ENCODE results near the gene THOP1. TPM values are rescaled to one million over a fixed set of nuclear protein-coding genes. Genes with fewer than 3 reads are reported as not detected.

The THOP1 gene
- polyA plus RNA-seq, 3 donors = 44.7 to 59.9 (median 59.8) TPM

DNA sequence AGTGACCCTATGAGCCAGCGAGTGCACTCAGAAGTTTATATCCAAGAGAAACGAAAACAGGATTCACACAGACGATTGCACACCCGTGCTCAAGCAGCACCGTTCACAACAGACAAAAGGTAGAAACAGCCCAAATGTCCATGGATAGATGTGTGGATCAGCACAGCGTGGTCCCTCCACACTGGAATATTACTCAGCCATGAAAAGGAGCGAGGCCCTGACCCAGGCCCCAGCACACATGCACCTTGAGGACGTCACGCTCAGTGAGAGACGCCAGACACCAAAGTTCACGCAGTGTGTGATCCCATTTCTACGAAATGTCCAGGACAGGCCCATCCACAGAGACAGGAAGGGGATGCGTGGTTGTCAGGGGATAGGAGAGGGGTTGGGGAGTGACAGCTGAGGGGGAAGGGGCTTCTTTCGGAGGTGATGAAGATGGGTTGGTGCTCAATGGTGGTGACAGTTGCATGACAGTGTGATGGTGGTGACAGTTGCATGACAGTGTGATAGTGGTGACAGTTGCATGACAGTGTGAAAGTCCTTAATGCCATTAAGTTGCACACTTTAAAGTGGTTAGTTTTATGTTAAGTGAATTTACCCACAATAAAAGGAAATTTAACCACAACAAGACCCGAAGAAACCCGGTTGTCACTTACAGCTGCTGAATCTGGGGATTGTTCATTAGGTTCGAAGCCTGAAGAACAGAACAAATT, 26.5 kb upstream of the THOP1 start:
- no peak for DNase-seq (ENCODE audit: extremely low read depth in 1 of 11, low read depth in 9 of 11, low spot score in 4 of 11)

- DNase-seq (ENCODE audit: extremely low read depth in 1 of 11, low read depth in 9 of 11, low spot score in 4 of 11) = no peak
These were observed 25.9 kb upstream of the THOP1 start for GRCh38 chr19:2759362-2759761.

GRCh38 chr19:2759965-2760364, 25.3 kb upstream of the THOP1 start:
- no peak for DNase-seq (ENCODE audit: extremely low read depth in 1 of 11, low read depth in 9 of 11, low spot score in 4 of 11)

DNA sequence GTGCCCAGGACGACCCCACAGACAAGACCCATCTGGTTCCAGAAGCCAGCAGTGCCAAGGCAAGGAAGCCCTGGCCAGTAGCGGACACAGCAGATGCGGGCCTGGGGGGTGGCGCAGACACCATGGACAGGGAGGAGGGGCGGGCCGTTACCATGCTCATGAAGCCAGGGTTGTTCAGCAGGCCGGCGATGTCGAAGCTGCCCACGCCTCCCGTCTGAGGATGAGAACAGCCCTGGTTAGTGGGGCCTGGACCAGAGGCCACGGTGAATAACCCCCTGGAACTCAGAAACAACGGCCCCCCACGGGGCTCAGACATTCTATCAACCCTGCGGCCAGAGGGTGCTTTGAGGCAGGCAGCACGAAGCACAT, 24.0 kb upstream of the THOP1 start:
- DNase-seq (ENCODE audit: extremely low read depth in 1 of 11, low read depth in 9 of 11, low spot score in 4 of 11) = no peak

GRCh38 chr19:2761876-2762782, 23.2 kb upstream of the THOP1 start:
- no peak for DNase-seq (ENCODE audit: extremely low read depth in 1 of 11, low read depth in 9 of 11, low spot score in 4 of 11)

GRCh38 chr19:2762783-2763496, 22.4 kb upstream of the THOP1 start:
- DNase-seq (ENCODE audit: extremely low read depth in 1 of 11, low read depth in 9 of 11, low spot score in 4 of 11) = no peak

GRCh38 chr19:2763687-2764086, 21.6 kb upstream of the THOP1 start:
- no peak for DNase-seq (ENCODE audit: extremely low read depth in 1 of 11, low read depth in 9 of 11, low spot score in 4 of 11)

DNA sequence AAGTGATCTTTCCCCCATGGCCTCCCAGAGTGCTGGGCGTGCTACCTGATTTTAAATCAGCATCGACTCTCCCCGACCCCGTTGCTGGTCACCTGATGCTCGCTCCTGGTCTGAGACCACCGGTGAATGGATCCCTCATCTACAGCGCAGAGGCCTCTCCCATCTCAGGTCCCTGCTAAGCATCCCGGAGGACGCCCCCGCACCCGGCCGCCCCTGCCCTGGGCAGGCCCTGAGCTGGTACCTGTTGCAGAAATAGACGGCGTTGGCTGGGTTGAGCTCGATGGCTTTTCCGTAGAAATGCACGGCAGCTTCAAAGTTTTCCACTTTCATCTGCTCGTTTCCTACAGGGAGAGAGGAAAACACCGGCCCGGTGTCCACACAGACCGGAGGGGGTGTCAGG, 20.4 kb upstream of the THOP1 start:
- no peak for DNase-seq (ENCODE audit: extremely low read depth in 1 of 11, low read depth in 9 of 11, low spot score in 4 of 11)

DNA sequence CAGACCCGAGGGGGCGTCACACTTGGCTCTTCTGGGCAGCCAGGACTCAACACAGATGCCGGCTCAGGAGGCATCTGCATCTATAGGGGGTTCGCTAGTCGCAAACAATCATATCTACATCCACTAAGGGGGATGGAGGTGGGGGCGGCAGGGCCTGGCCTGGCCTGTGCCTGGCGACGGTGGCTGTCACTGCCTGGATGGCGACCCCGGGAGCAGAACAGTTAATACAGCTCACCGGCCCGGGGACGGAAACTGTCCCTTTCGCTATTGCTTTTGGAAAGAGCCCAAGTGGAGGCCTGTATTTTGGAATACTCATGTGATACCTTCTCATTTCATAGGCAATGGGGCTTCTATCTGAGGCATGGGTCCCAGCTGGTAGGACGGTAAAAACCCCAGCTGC, 19.9 kb upstream of the THOP1 start:
- no peak for DNase-seq (ENCODE audit: extremely low read depth in 1 of 11, low read depth in 9 of 11, low spot score in 4 of 11)

DNA sequence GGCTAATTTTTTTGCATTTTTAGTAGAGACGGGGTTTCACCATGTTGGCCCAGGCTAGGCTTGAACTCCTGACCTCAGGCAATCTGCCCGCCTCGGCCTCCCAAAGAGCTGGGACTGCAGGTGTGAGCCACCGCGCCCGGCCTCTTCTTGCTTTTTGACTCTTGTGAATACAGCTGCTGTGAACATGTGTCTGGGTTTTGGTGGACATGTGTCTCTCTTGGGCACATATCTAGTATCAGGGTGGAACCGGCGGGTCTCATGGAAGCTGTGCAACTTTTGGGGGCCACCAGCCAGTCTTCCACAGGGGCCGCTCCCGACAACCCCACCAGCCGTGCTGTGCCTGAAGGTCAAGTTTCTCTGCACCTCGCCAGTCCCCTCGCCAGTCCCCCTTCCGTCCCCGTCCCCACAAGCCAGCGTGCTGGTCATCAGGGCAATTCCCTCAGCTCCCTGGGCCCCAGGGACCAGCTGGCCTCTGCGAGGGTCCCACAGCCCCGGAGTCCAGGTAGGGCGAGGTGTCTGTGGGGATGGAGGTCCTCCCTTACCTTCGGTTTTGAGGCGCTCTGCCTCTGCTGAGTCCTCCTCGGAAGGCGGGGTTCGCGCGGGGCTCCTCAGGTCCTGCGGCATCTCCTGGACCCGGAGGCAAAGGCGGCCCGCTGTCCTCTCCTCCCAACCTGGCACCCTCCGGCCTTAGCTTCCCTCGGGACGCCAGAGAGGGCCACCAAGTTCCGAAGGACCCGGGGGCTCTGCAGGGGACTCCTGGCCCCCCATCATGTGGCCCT, 18.5 kb upstream of the THOP1 start:
- no peak for DNase-seq (ENCODE audit: extremely low read depth in 1 of 11, low read depth in 9 of 11, low spot score in 4 of 11)

GRCh38 chr19:2767688-2768087, 17.6 kb upstream of the THOP1 start:
- no peak for DNase-seq (ENCODE audit: extremely low read depth in 1 of 11, low read depth in 9 of 11, low spot score in 4 of 11)

GRCh38 chr19:2768365-2769132, 16.8 kb upstream of the THOP1 start:
- DNase-seq (ENCODE audit: extremely low read depth in 1 of 11, low read depth in 9 of 11, low spot score in 4 of 11) = no peak

- DNase-seq (ENCODE audit: extremely low read depth in 1 of 11, low read depth in 9 of 11, low spot score in 4 of 11) = no peak
These were observed 16.1 kb upstream of the THOP1 start for GRCh38 chr19:2769218-2769617.

GRCh38 chr19:2770055-2771013, 15.0 kb upstream of the THOP1 start:
- peak in 7 of 11 donors; percentile 36 to 78 (median 66) for DNase-seq (ENCODE audit: extremely low read depth in 1 of 11, low read depth in 9 of 11, low spot score in 4 of 11)

DNA sequence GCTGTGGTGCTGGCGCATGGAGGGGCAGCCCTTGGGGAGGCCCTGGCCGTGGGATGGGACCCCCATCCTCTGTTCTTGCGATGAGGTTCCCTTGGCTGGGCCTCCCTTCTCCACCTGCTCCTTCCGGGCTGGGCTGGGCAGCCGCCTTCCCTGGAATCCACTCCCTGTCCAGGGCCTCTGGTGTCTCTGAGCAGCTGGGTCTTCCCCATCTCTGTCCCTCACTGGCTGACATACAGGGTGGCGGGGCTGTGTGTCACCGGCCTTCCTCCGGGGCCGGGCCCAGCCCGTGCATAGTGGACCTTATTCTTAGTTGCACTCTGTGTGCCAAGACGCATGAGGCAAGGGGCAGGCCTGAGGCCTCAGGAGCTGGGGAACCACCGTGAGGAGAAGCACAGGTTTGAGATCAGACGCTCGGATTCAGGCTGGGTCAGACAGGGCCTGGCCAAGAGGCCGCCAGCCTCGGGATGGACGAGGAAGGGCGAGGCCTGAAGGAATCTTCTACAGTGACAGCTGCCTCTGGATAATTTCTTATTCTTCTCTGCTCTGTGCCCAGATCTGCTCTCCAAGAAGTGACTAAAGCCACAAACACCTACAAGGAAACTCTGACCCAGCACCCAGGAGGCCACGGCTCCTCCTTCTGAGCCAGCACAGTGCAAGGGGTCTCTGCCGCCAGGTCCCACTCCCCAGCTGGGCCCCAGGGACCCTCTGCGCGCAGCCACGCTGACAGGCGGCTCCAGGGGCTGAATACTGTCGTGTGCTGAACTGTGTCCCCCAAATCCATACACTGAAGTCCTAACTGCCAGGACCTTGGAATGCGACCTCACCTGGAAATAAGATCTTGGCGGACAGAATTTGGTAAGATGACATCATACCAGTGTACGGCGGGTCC, 13.3 kb upstream of the THOP1 start:
- DNase-seq (ENCODE audit: extremely low read depth in 1 of 11, low read depth in 9 of 11, low spot score in 4 of 11) = no peak

- DNase-seq (ENCODE audit: extremely low read depth in 1 of 11, low read depth in 9 of 11, low spot score in 4 of 11) = no peak
These were observed 11.1 kb upstream of the THOP1 start for GRCh38 chr19:2774083-2774679.
